ENCODE measurements around the gene APOBEC3G. TPM values are rescaled to one million over a fixed set of nuclear protein-coding genes. Genes with fewer than 3 reads are reported as not detected.
"Not testable (repeated sequence)": the region's sequence is repeated elsewhere in the genome, so short reads cannot be mapped to it uniquely, and the experiment has no call there.

The APOBEC3G gene
- total and polyA plus RNA-seq, 2 of the 4 experiments (the other 2 are of a cell fraction): 5.3 to 7.0 TPM

- Histone ChIP-seq H3K4me2 (ENCODE audit: low read depth, low read length) (no peak overlapping the region), H3K4me1 (ENCODE audit: control insufficient read depth, insufficient read depth, low read length) (peaks cover 4% of the 10 kb centered on the region), H2BK5ac (ENCODE audit: low read depth, low read length, poor library complexity, severe bottlenecking) (no peak overlapping the region), H4K91ac (ENCODE audit: insufficient read depth, low read depth, low read length) (no peak overlapping the region), H3K27me3 (ENCODE audit: control insufficient read depth, insufficient read depth, low read length) (no peaks in the 10 kb centered on the region), H3K4ac (ENCODE audit: low read depth, low read length) (no peak overlapping the region), H3K4me3 (ENCODE audit: insufficient read depth, low read depth, low read length) (no peak overlapping the region), H3K79me1 (ENCODE audit: low read depth in 1 of 2, low read length in 2 of 2) (peaks cover 0 to 7% of the 10 kb centered on the region in 2 experiments; a peak in 1 of 4 replicates), H3K27ac (ENCODE audit: insufficient read depth, low read length) (no peak overlapping the region), H4K20me1 (ENCODE audit: insufficient read depth, low read length) (no peaks in the 10 kb centered on the region), H3K23ac (ENCODE audit: low read depth, low read length) (no peak overlapping the region), H2AK5ac (ENCODE audit: low read depth, low read length) (no peak overlapping the region), H2AFZ (replicated peaks; ENCODE audit: low read length, poor library complexity) (no peak overlapping the region), H3K9me1 (ENCODE audit: insufficient read depth, low read length) (no peaks in the 10 kb centered on the region), H2BK120ac (ENCODE audit: low read depth, low read length) (no peak overlapping the region), H3K9me3 (ENCODE audit: control insufficient read depth, insufficient read depth, low read length) (no peaks in the 10 kb centered on the region), H3K36me3 (ENCODE audit: control insufficient read depth, insufficient read depth, low read length) (no peaks in the 10 kb centered on the region; the same call in 1 of the 2 replicates), H4K5ac (ENCODE audit: low read depth, low read length) (no peak overlapping the region), H3K9ac (ENCODE audit: low read depth, low read length) (no peak overlapping the region), H3K56ac (ENCODE audit: extremely low read depth, insufficient read depth, low read length) (no peak overlapping the region), H2BK20ac (ENCODE audit: low read depth, low read length) (no peak overlapping the region), H2AK9ac (replicated peaks; ENCODE audit: low read depth, low read length, poor library complexity) (no peak overlapping the region), H4K8ac (ENCODE audit: low read depth in 2 of 2, low read length in 2 of 2) (no peak overlapping the region), H3K14ac (replicated peaks; ENCODE audit: low read depth, low read length) (no peak overlapping the region), H2BK15ac (ENCODE audit: low read depth, low read length) (no peak overlapping the region), H3K18ac (ENCODE audit: low read depth, low read length) (no peak overlapping the region)
- dilution Hi-C loops (cut with HindIII; ENCODE audit: low sequenced_read_pairs, unreplicated experiment) (no loop called here), intact Hi-C loops (cut with micrococcal nuclease) (no loop called here), in situ Hi-C loops (cut with MboI; ENCODE audit: low sequenced_read_pairs) (no loop called here)
- ChIA-PET POLR2A (ENCODE audit: unreplicated experiment) (no interaction called here), CTCF (no interaction called here)
- WGBS, 2 experiments (ENCODE audit: extremely low coverage in 2 of 2, insufficient read length in 1 of 2): no CpG with 5 or more reads among the region's 8 CpGs
- no peak for DNase-seq
- no peak for ATAC-seq (ENCODE audit: low read depth)
- TF ChIP-seq MXI1 (IDR thresholded peaks at IDR 0.05; ENCODE audit: borderline replicate concordance, low read depth, low read length) (no peak), FOS (IDR thresholded peaks at IDR 0.05; ENCODE audit: low read depth, low read length) (no peak), BHLHE40 (IDR thresholded peaks at IDR 0.05; ENCODE audit: low read depth, low read length) (no peak), SMC3 (IDR thresholded peaks at IDR 0.05; ENCODE audit: low read depth, low read length) (no peak)
- BruUV-seq (replicated peaks): no TSS peak
Observed at GRCh38 chr22:39078329-39078728, 1.3 kb downstream of the APOBEC3G start.

- H2BK120ac ChIP-seq (ENCODE audit: low read depth, low read length); ATAC-seq (ENCODE audit: low read depth); H4K8ac ChIP-seq (ENCODE audit: low read depth in 2 of 2, low read length in 2 of 2); H3K18ac ChIP-seq (ENCODE audit: low read depth, low read length); dilution Hi-C loops (cut with HindIII; ENCODE audit: low sequenced_read_pairs, unreplicated experiment); H2AK5ac ChIP-seq (ENCODE audit: low read depth, low read length); H3K4me3 ChIP-seq (ENCODE audit: insufficient read depth, low read depth, low read length); H3K36me3 ChIP-seq (ENCODE audit: control insufficient read depth, insufficient read depth, low read length); H3K9me3 ChIP-seq (ENCODE audit: control insufficient read depth, insufficient read depth, low read length); H2AFZ ChIP-seq (replicated peaks; ENCODE audit: low read length, poor library complexity); H2BK15ac ChIP-seq (ENCODE audit: low read depth, low read length); H4K20me1 ChIP-seq (ENCODE audit: insufficient read depth, low read length); H3K79me1 ChIP-seq (ENCODE audit: low read depth in 1 of 2, low read length in 2 of 2); CTCF ChIA-PET; H3K56ac ChIP-seq (ENCODE audit: extremely low read depth, insufficient read depth, low read length); H2BK5ac ChIP-seq (ENCODE audit: low read depth, low read length, poor library complexity, severe bottlenecking); H2BK20ac ChIP-seq (ENCODE audit: low read depth, low read length); H2AK9ac ChIP-seq (replicated peaks; ENCODE audit: low read depth, low read length, poor library complexity); H3K9me1 ChIP-seq (ENCODE audit: insufficient read depth, low read length); H3K4me2 ChIP-seq (ENCODE audit: low read depth, low read length); H3K4me1 ChIP-seq (ENCODE audit: control insufficient read depth, insufficient read depth, low read length); H4K5ac ChIP-seq (ENCODE audit: low read depth, low read length); H4K91ac ChIP-seq (ENCODE audit: insufficient read depth, low read depth, low read length); H3K27ac ChIP-seq (ENCODE audit: insufficient read depth, low read length); intact Hi-C loops (cut with micrococcal nuclease); H3K23ac ChIP-seq (ENCODE audit: low read depth, low read length); BruUV-seq (replicated peaks); POLR2A ChIA-PET (ENCODE audit: unreplicated experiment); H3K14ac ChIP-seq (replicated peaks; ENCODE audit: low read depth, low read length); H3K27me3 ChIP-seq (ENCODE audit: control insufficient read depth, insufficient read depth, low read length); in situ Hi-C loops (cut with MboI; ENCODE audit: low sequenced_read_pairs); H3K9ac ChIP-seq (ENCODE audit: low read depth, low read length); H3K4ac ChIP-seq (ENCODE audit: low read depth, low read length); DNase-seq: not testable (repeated sequence)
- WGBS, 2 experiments (ENCODE audit: extremely low coverage in 2 of 2, insufficient read length in 1 of 2): no CpG with 5 or more reads among the region's 24 CpGs
Observed at GRCh38 chr22:39079054-39079637, 2.1 kb downstream of the APOBEC3G start.
